H1 (cell line): ENCODE data around the gene PRAMEF20. TPM values are rescaled to one million over a fixed set of nuclear protein-coding genes. Genes with fewer than 3 reads are reported as not detected.

Experiments
- CTCF ChIA-PET: fragments of 300-600 bp; sonication (Branson Sonifier 250); formaldehyde crosslinking; loops from one replicate; lab custom pipeline; 2021; ENCODE audit not compliant: partially characterized antibody; lab: Charles Lee
- POLR2A ChIA-PET: fragments of 300-600 bp; sonication (Branson Sonifier 250); formaldehyde crosslinking; loops from one replicate; lab custom pipeline; 2021; ENCODE audit warnings: inconsistent platforms; ENCODE audit not compliant: partially characterized antibody; lab: Charles Lee
- DNase-seq, 2 experiments: peaks; one replicate each; pipeline versions ENCODE4 v3.0.0 to v3.0.0-alpha.2; 2010 to 2022; ENCODE audit warnings: low spot score in 2 of 2, low read depth in 1 of 2, mixed read lengths in 1 of 2
- FAIRE-seq: peaks from 2 replicates; lab custom pipeline; 2011; peaks lifted over from hg19 to GRCh38; lab: Jason Lieb, UNC
- H2AFZ ChIP-seq: 2 replicates; pipeline ENCODE4 v1.8.1; 2012; ENCODE audit warnings: low read length, inconsistent platforms
- H2AK5ac ChIP-seq: 2 replicates; pipeline ENCODE4 v1.6.1; 2013; ENCODE audit warnings: low read depth, low read length
- H2BK120ac ChIP-seq: replicated peaks from 2 replicates; pipeline ENCODE3; 2013; ENCODE audit warnings: low read depth, low read length, inconsistent platforms
- H2BK12ac ChIP-seq: 2 replicates; pipeline ENCODE4 v1.6.1; 2013; ENCODE audit warnings: low read depth, low read length
- H2BK15ac ChIP-seq: 2 replicates; pipeline ENCODE4 v1.6.1; 2013; ENCODE audit warnings: low read length
- H2BK20ac ChIP-seq: 2 replicates; pipeline ENCODE4 v1.6.1; 2013; ENCODE audit warnings: low read length
- H2BK5ac ChIP-seq: 2 replicates; pipeline ENCODE4 v1.6.1; 2013; ENCODE audit warnings: low read depth, low read length
- H3K14ac ChIP-seq: 2 replicates; pipeline ENCODE4 v1.6.1; 2013; ENCODE audit warnings: inconsistent platforms; ENCODE audit not compliant: insufficient read length
- H3K18ac ChIP-seq: 2 replicates; pipeline ENCODE4 v1.6.1; 2013; ENCODE audit warnings: low read length; ENCODE audit errors: extremely low read depth
- H3K23ac ChIP-seq: 2 replicates; pipeline ENCODE4 v1.6.1; 2013; ENCODE audit warnings: inconsistent platforms; ENCODE audit not compliant: insufficient read length
- H3K23me2 ChIP-seq: 2 replicates; pipeline ENCODE4 v1.6.1; 2013; ENCODE audit warnings: low read depth, low read length
- H3K27ac ChIP-seq: 2 replicates; pipeline ENCODE4 v1.6.1; 2011; ENCODE audit warnings: low read depth, low read length, inconsistent platforms
- H3K27me3 ChIP-seq, 4 experiments: replicated peaks in 1 of 4; 1 replicate in 1 of 4; 2 replicates in 3 of 4; pipeline versions ENCODE4 v1.6.1 to v1.8.1; 2011 to 2013; ENCODE audit warnings: low read length in 3 of 4, mild to moderate bottlenecking in 3 of 4, inconsistent platforms in 2 of 4, mixed read lengths in 2 of 4, moderate library complexity in 1 of 4; ENCODE audit not compliant: control insufficient read depth in 3 of 4, insufficient read depth in 3 of 4; ENCODE audit errors: extremely low read depth in 1 of 4
- H3K36me3 ChIP-seq, 4 experiments: 2 replicates each; pipeline versions ENCODE4 v1.6.1 to v1.8.1; 2011 to 2013; ENCODE audit warnings: mild to moderate bottlenecking in 4 of 4, low read length in 3 of 4, moderate library complexity in 2 of 4, control low read depth in 1 of 4, inconsistent platforms in 1 of 4; ENCODE audit not compliant: insufficient read depth in 4 of 4, control insufficient read depth in 2 of 4
- H3K4ac ChIP-seq: replicated peaks from 2 replicates; pipeline ENCODE3; 2013; ENCODE audit warnings: low read length, low read depth, mixed read lengths, inconsistent platforms; ENCODE audit not compliant: insufficient read length
- H3K4me1 ChIP-seq, 4 experiments: replicated peaks in 1 of 4; 1 replicate in 1 of 4; 2 replicates in 3 of 4; pipeline versions ENCODE4 v1.6.1 to v1.8.1; 2011 to 2013; ENCODE audit warnings: low read length in 3 of 4, inconsistent platforms in 2 of 4, mixed read lengths in 1 of 4; ENCODE audit not compliant: insufficient read depth in 4 of 4, control insufficient read depth in 3 of 4
- H3K4me2 ChIP-seq, 2 experiments: 2 replicates each; pipeline versions ENCODE4 v1.6.1 to v1.8.1; 2011 to 2013; ENCODE audit warnings: low read depth in 2 of 2, low read length in 2 of 2, control low read depth in 1 of 2, inconsistent platforms in 1 of 2, mild to moderate bottlenecking in 1 of 2; ENCODE audit not compliant: insufficient read depth in 1 of 2
- H3K4me3 ChIP-seq, 4 experiments: fragments of 200-600, 300-600 bp in 1 of 4; sonication (generic), shearing (Covaris generic), sonication (Bioruptor Twin) in 1 of 4; 2 replicates each; pipeline versions ENCODE4 v1.5.1 to v1.8.1; 2011 to 2016; ENCODE audit warnings: low read length in 4 of 4, low read depth in 3 of 4, control low read depth in 2 of 4, inconsistent platforms in 2 of 4, mild to moderate bottlenecking in 2 of 4, mixed read lengths in 1 of 4, moderate library complexity in 1 of 4; ENCODE audit not compliant: insufficient read depth in 2 of 4; ENCODE audit errors: extremely low read depth in 1 of 4
- H3K56ac ChIP-seq: replicated peaks from 2 replicates; pipeline ENCODE3; 2013; ENCODE audit warnings: low read depth, mild to moderate bottlenecking, mixed read lengths, low read length, inconsistent platforms; ENCODE audit not compliant: insufficient read length
- H3K79me1 ChIP-seq: 2 replicates; pipeline ENCODE4 v1.6.1; 2013; ENCODE audit warnings: low read depth, low read length, control low read depth
- H3K79me2 ChIP-seq, 2 experiments: 2 replicates each; pipeline versions ENCODE4 v1.6.1 to v1.8.1; 2012 to 2013; ENCODE audit warnings: low read length in 2 of 2, mild to moderate bottlenecking in 2 of 2, inconsistent platforms in 1 of 2; ENCODE audit not compliant: insufficient read depth in 2 of 2, control insufficient read depth in 1 of 2
- H3K9ac ChIP-seq, 4 experiments: replicated peaks in 1 of 4; 1 replicate in 1 of 4; 2 replicates in 3 of 4; pipeline versions ENCODE4 v1.6.1 to v1.8.1; 2011 to 2013; ENCODE audit warnings: low read depth in 3 of 4, low read length in 3 of 4, control low read depth in 2 of 4, mild to moderate bottlenecking in 2 of 4, moderate library complexity in 2 of 4, inconsistent platforms in 1 of 4; ENCODE audit errors: extremely low read depth in 1 of 4
- H3K9me3 ChIP-seq, 2 experiments: 2 replicates each; pipeline versions ENCODE4 v1.6.1 to v1.8.1; 2012 to 2013; ENCODE audit warnings: mild to moderate bottlenecking in 2 of 2, moderate library complexity in 2 of 2, control low read depth in 1 of 2, inconsistent platforms in 1 of 2, low read depth in 1 of 2, low read length in 1 of 2, mixed read lengths in 1 of 2; ENCODE audit not compliant: insufficient read depth in 2 of 2
- H4K20me1 ChIP-seq, 2 experiments: replicated peaks in 1 of 2; 2 replicates each; pipeline versions ENCODE3 to v1.8.1; 2011 to 2013; ENCODE audit warnings: inconsistent platforms in 2 of 2, low read length in 2 of 2, mild to moderate bottlenecking in 1 of 2; ENCODE audit not compliant: insufficient read depth in 2 of 2, control insufficient read depth in 1 of 2
- H4K5ac ChIP-seq: 2 replicates; pipeline ENCODE4 v1.6.1; 2013; ENCODE audit warnings: low read length, low read depth, mixed read lengths, inconsistent platforms; ENCODE audit not compliant: insufficient read length
- H4K8ac ChIP-seq: 2 replicates; pipeline ENCODE4 v1.8.0; 2013; ENCODE audit warnings: mild to moderate bottlenecking, moderate library complexity, low read length, inconsistent platforms; ENCODE audit not compliant: insufficient read depth; ENCODE audit errors: extremely low read depth
- H4K91ac ChIP-seq: replicated peaks from 2 replicates; pipeline ENCODE3; 2013; ENCODE audit warnings: low read length, mixed read lengths, inconsistent platforms; ENCODE audit not compliant: insufficient read length
- BCL11A ChIP-seq, 2 experiments: IDR thresholded peaks; one replicate each; pipeline ENCODE4 v1.6.1; 2011; ENCODE audit warnings: low read depth in 2 of 2, low read length in 2 of 2, mild to moderate bottlenecking in 2 of 2
- CBX5 ChIP-seq: fragments of 300-800, 300-1000 bp; sonication (generic); IDR thresholded peaks from 2 replicates; pipeline ENCODE4 v1.7.1; 2016; ENCODE audit warnings: antibody characterized with exemption, low read length, low read depth
- CHD1 ChIP-seq: IDR thresholded peaks from 2 replicates; pipeline ENCODE4 v1.6.1; 2012; ENCODE audit warnings: low read depth, low read length, improper control_type of control experiment
- CTCF ChIP-seq, 3 experiments: IDR thresholded peaks; 1 replicate in 2 of 3; 2 replicates in 1 of 3; pipeline versions ENCODE4 v1.5.1 to v1.6.1; 2011; ENCODE audit warnings: low read length in 3 of 3, mild to moderate bottlenecking in 3 of 3, inconsistent platforms in 2 of 3, low read depth in 1 of 3, moderate library complexity in 1 of 3; ENCODE audit not compliant: insufficient read depth in 1 of 3; ENCODE audit errors: control extremely low read depth in 1 of 3
- EP300 ChIP-seq, 2 experiments: IDR thresholded peaks; 1 replicate in 1 of 2; 2 replicates in 1 of 2; pipeline ENCODE4 v1.6.1; 2011 to 2012; ENCODE audit warnings: low read depth in 2 of 2, low read length in 2 of 2, mild to moderate bottlenecking in 2 of 2, borderline replicate concordance in 1 of 2, inconsistent platforms in 1 of 2, moderate library complexity in 1 of 2
- HDAC2 ChIP-seq, 2 experiments: fragments of 300-600 bp in 1 of 2; sonication (generic) in 1 of 2; IDR thresholded peaks; 2 replicates each; pipeline ENCODE4 v1.6.1; 2011 to 2012; ENCODE audit warnings: low read depth in 2 of 2, low read length in 2 of 2, mild to moderate bottlenecking in 2 of 2, moderate library complexity in 2 of 2, borderline replicate concordance in 1 of 2, inconsistent platforms in 1 of 2
- JUN ChIP-seq: IDR thresholded peaks from 2 replicates; pipeline ENCODE4 v1.6.1; 2011; ENCODE audit warnings: low read depth, mild to moderate bottlenecking, improper control_type of control experiment, low read length
- PHF8 ChIP-seq: fragments of 200-600 bp; sonication (generic); conservative IDR thresholded peaks from 2 replicates; pipeline ENCODE4 v1.7.1; 2012; ENCODE audit warnings: low read depth, mild to moderate bottlenecking, inconsistent platforms, low read length, moderate library complexity
- SIN3A ChIP-seq, 2 experiments: IDR thresholded peaks in 1 of 2; conservative IDR thresholded peaks in 1 of 2; 2 replicates each; pipeline ENCODE4 v1.6.1; 2011 to 2012; ENCODE audit warnings: low read length in 2 of 2, improper control_type of control experiment in 1 of 2, low read depth in 1 of 2, mild to moderate bottlenecking in 1 of 2
- SIRT6 ChIP-seq: IDR thresholded peaks from one replicate; pipeline ENCODE4 v1.7.1; 2012; ENCODE audit warnings: low read length, inconsistent platforms
- SP1 ChIP-seq: IDR thresholded peaks from 2 replicates; pipeline ENCODE4 v1.6.1; 2011; ENCODE audit warnings: low read depth, low read length
- TAF1 ChIP-seq: IDR thresholded peaks from 2 replicates; pipeline ENCODE4 v1.6.1; 2011; ENCODE audit warnings: mild to moderate bottlenecking, low read depth, low read length
- WGBS, 2 experiments: shearing (Covaris generic) in 1 of 2; methylation state at CpG; one replicate each; pipeline versions ENCODE4 v1.1.6 to v1.1.7; 2013 to 2015; ENCODE audit warnings: low lambda C conversion rate in 2 of 2, mixed read lengths in 2 of 2, inconsistent platforms in 1 of 2, low coverage in 1 of 2, missing lambda C conversion rate in 1 of 2; ENCODE audit not compliant: insufficient replicate concordance in 2 of 2, insufficient coverage in 1 of 2, insufficient read length in 1 of 2; ENCODE audit errors: extremely low coverage in 1 of 2, missing lambda C conversion rate in 1 of 2; 5-methylcytosine and 5-hydroxymethylcytosine counted together
- polyA plus RNA-seq, 7 experiments: library from polyadenylated mRNA; depleted of rRNA in 3 of 7; stranded (reverse) in 5 of 7; unstranded in 2 of 7; fragments of >200 nt in 5 of 7; fragments of 200-250 nt in 2 of 7; gene quantifications; 1 replicate in 5 of 7; 2 replicates in 1 of 7; 4 replicates in 1 of 7; pipeline versions ENCODE4 v1.2.1 to v1.2.3, GENCODE V29; 2011 to 2013; ENCODE audit warnings: missing spikeins in 2 of 7, mixed read lengths in 2 of 7
- total RNA-seq: library from RNA; stranded (reverse); fragmentation: NEBNext Ultra II Directional; extraction: Animal tissue kit (Norgen Biotek cat#: 25700); gene quantifications from 2 replicates; pipeline ENCODE4 v1.2.1, GENCODE V29; 2021

Gene PRAMEF20
- total and polyA plus RNA-seq, 2 of the 8 experiments (the other 6 are each of a cell fraction or from before 2014, with no cell fraction given): not detected

- H2BK120ac ChIP-seq: no peak overlapping the region
- H3K27me3 ChIP-seq: no peaks in the 10 kb centered on the region
- no peak overlapping the region for H2BK20ac ChIP-seq
- no peak overlapping the region for H4K8ac ChIP-seq
- H3K4me1 ChIP-seq: no peaks in the 10 kb centered on the region
- no peak overlapping the region for H4K5ac ChIP-seq
- no peak overlapping the region for H3K4ac ChIP-seq
- H3K9ac ChIP-seq: no peak overlapping the region
- H3K27ac ChIP-seq: no peak overlapping the region
- no peaks in the 10 kb centered on the region for H3K79me2 ChIP-seq
- H3K23me2 ChIP-seq: no peaks in the 10 kb centered on the region
- H3K4me2 ChIP-seq: no peak overlapping the region
- ChIA-PET POLR2A (no interaction called here), CTCF (no interaction called here)
- no peak overlapping the region for H2AK5ac ChIP-seq
- no peak overlapping the region for H3K56ac ChIP-seq
- H2BK15ac ChIP-seq: no peak overlapping the region
- H2BK12ac ChIP-seq: no peak overlapping the region
- FAIRE-seq (no peak), DNase-seq (no peak)
- no peak overlapping the region for H2BK5ac ChIP-seq
- peaks cover 33 to 67% of the 10 kb centered on the region in 2 experiments for H3K9me3 ChIP-seq
- no peaks in the 10 kb centered on the region for H3K79me1 ChIP-seq
- no peak overlapping the region for H3K23ac ChIP-seq
- no peaks in the 10 kb centered on the region for H3K36me3 ChIP-seq
- H4K91ac ChIP-seq: no peak overlapping the region
- no peaks in the 10 kb centered on the region for H4K20me1 ChIP-seq
- H3K18ac ChIP-seq: no peak overlapping the region
- no peak overlapping the region for H3K4me3 ChIP-seq
- no peak overlapping the region for H3K14ac ChIP-seq
- 62% methylated on average over 7 of the region's 7 CpGs; no CpG with 5 or more reads in 1 of the 2 experiments for WGBS, 2 experiments
- no peak overlapping the region for H2AFZ ChIP-seq
- TF ChIP-seq BCL11A (IDR thresholded peaks at IDR 0.05; ENCODE audit: low read depth in 2 of 2, low read length in 2 of 2): no peak
- no peak for TF ChIP-seq EP300 (IDR thresholded peaks at IDR 0.05; ENCODE audit: borderline replicate concordance in 1 of 2, low read depth in 2 of 2, low read length in 2 of 2)
- TF ChIP-seq JUN: no peak
- TF ChIP-seq CTCF (IDR thresholded peaks at IDR 0.05; ENCODE audit: control extremely low read depth in 1 of 3, insufficient read depth in 1 of 3, low read depth in 1 of 3, low read length in 3 of 3): no peak
- no peak for TF ChIP-seq SP1
- TF ChIP-seq SIN3A (conservative IDR thresholded peaks at IDR 0.05 in 1 of 2, IDR thresholded peaks at IDR 0.05 in 1 of 2; ENCODE audit: low read depth in 1 of 2, low read length in 2 of 2): no peak
- no peak for TF ChIP-seq HDAC2 (IDR thresholded peaks at IDR 0.05; ENCODE audit: borderline replicate concordance in 1 of 2, low read depth in 2 of 2, low read length in 2 of 2)
- TF ChIP-seq PHF8: no peak
- no peak for TF ChIP-seq TAF1
- no peak for TF ChIP-seq SIRT6
- no peak for TF ChIP-seq CBX5
- no peak for TF ChIP-seq CHD1
Observed at GRCh38 chr1:13450204-13450603, 40.0 kb downstream of the PRAMEF20 start.
